Measurements from ENCODE around the gene FLRT2.

DNA sequence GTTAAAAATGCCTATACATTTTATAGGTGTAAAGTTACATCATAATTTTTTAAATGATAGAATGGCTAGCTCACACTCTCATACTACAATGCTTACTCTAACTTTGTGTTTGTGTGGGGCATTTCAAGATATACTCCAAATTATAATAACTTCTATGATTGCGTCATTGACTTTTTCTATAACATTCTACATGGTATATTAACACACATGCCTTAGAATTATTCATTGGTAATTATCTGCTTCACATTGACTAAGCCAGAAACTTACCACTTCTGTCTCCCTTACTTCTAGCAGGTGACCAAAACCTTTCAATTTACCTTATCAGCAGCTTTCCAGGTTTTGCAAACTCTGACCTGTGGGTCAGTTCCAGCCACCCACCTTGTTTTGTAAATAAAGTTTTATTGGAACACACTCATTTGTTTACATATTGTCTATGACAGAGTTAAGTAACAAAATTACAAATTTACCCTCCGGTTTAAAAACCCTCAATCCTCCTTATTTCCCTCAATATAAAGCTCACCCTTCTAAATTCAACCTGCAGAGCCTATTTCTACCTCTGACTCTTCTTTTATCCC lies 12.7 kb upstream of the FLRT2 start:
- TF ChIP-seq, protein P1, sequence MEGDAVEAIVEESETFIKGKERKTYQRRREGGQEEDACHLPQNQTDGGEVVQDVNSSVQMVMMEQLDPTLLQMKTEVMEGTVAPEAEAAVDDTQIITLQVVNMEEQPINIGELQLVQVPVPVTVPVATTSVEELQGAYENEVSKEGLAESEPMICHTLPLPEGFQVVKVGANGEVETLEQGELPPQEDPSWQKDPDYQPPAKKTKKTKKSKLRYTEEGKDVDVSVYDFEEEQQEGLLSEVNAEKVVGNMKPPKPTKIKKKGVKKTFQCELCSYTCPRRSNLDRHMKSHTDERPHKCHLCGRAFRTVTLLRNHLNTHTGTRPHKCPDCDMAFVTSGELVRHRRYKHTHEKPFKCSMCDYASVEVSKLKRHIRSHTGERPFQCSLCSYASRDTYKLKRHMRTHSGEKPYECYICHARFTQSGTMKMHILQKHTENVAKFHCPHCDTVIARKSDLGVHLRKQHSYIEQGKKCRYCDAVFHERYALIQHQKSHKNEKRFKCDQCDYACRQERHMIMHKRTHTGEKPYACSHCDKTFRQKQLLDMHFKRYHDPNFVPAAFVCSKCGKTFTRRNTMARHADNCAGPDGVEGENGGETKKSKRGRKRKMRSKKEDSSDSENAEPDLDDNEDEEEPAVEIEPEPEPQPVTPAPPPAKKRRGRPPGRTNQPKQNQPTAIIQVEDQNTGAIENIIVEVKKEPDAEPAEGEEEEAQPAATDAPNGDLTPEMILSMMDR (optimal IDR thresholded peaks at IDR 0.05 in 1 of 3, IDR thresholded peaks at IDR 0.05 in 1 of 3, conservative IDR thresholded peaks at IDR 0.05 in 1 of 3; ENCODE audit: extremely low read depth in 1 of 3, insufficient read depth in 2 of 3, low read length in 3 of 3): no peak
- no peak for TF ChIP-seq EZH2 (IDR thresholded peaks at IDR 0.05; ENCODE audit: low read length)
